ENCODE data around the gene TMEM43. TPM values are rescaled to one million over a fixed set of nuclear protein-coding genes. Genes with fewer than 3 reads are reported as not detected.
"Not testable (repeated sequence)": the region's sequence is repeated elsewhere in the genome, so short reads cannot be mapped to it uniquely, and the experiment has no call there.

The TMEM43 gene
- total RNA-seq (2012; rRNA removed), result 88.0 and 97.6 TPM in 2 replicates

- H3K36me3 ChIP-seq (ENCODE audit: insufficient read depth, low read length), result peaks cover 43% of the 10 kb centered on the region
Observed at GRCh38 chr3:14124615-14125192, at the start of gene TMEM43, which contains the start of gene CHCHD4. TSS of gene TMEM43 (plus strand) at chr3:14125052. CDS start at chr3:14125194, 142 bp downstream. TSS of gene CHCHD4 (minus strand) at chr3:14124870. CDS start at chr3:14124676, 194 bp downstream.

GRCh38 chr3:14075233-14075632 lies 49.6 kb upstream of the TMEM43 start:
- not testable (repeated sequence) for H3K27me3 ChIP-seq (ENCODE audit: control insufficient read depth, insufficient read depth, low read length); H3K9me3 ChIP-seq (replicated peaks; ENCODE audit: low read length); H3K4me1 ChIP-seq (ENCODE audit: control insufficient read depth, insufficient read depth, low read length); H3K4me3 ChIP-seq (ENCODE audit: low read length); H3K36me3 ChIP-seq (ENCODE audit: insufficient read depth, low read length); H3K9ac ChIP-seq (ENCODE audit: low read depth, low read length); H3K4me2 ChIP-seq (ENCODE audit: low read length)

More at GRCh38 chr3:14124615-14125192, at the start of gene TMEM43, which contains the start of gene CHCHD4:
- H3K27me3 ChIP-seq (ENCODE audit: control insufficient read depth, insufficient read depth, low read length), result no peaks in the 10 kb centered on the region
- H3K4me3 ChIP-seq (ENCODE audit: low read length), result peak within 1 kb of the TSS; percentile 97
- peaks cover 24% of the 10 kb centered on the region for H3K4me1 ChIP-seq (ENCODE audit: control insufficient read depth, insufficient read depth, low read length)
- H3K9ac ChIP-seq (ENCODE audit: low read depth, low read length), result peak within 1 kb of the TSS; percentile 99
- H3K4me2 ChIP-seq (ENCODE audit: low read length), result peak within 1 kb of the TSS; percentile 97
- H3K9me3 ChIP-seq (replicated peaks; ENCODE audit: low read length), result no peaks in the 10 kb centered on the region

- Histone ChIP-seq H3K4me2 (ENCODE audit: low read length) (no peak overlapping the region), H3K4me3 (ENCODE audit: low read length) (no peak overlapping the region)
Observed at GRCh38 chr3:14077310-14077709, 47.5 kb upstream of the TMEM43 start.

GRCh38 chr3:14082108-14082657 lies 42.7 kb upstream of the TMEM43 start:
- H3K9me3 ChIP-seq (replicated peaks; ENCODE audit: low read length), result no peaks in the 10 kb centered on the region
- H3K9ac ChIP-seq (ENCODE audit: low read depth, low read length), result no peak overlapping the region
- no peaks in the 10 kb centered on the region for H3K27me3 ChIP-seq (ENCODE audit: control insufficient read depth, insufficient read depth, low read length)

More at GRCh38 chr3:14077310-14077709, 47.5 kb upstream of the TMEM43 start:
- no peak overlapping the region for H3K9ac ChIP-seq (ENCODE audit: low read depth, low read length)
- H3K4me1 ChIP-seq (ENCODE audit: control insufficient read depth, insufficient read depth, low read length), result no peaks in the 10 kb centered on the region
- H3K36me3 ChIP-seq (ENCODE audit: insufficient read depth, low read length), result no peaks in the 10 kb centered on the region
- H3K9me3 ChIP-seq (replicated peaks; ENCODE audit: low read length), result no peaks in the 10 kb centered on the region
- H3K27me3 ChIP-seq (ENCODE audit: control insufficient read depth, insufficient read depth, low read length), result no peaks in the 10 kb centered on the region

GRCh38 chr3:14087461-14087860 lies 37.4 kb upstream of the TMEM43 start:
- not testable (repeated sequence) for H3K4me2 ChIP-seq (ENCODE audit: low read length); H3K36me3 ChIP-seq (ENCODE audit: insufficient read depth, low read length); H3K9ac ChIP-seq (ENCODE audit: low read depth, low read length); H3K27me3 ChIP-seq (ENCODE audit: control insufficient read depth, insufficient read depth, low read length); H3K4me1 ChIP-seq (ENCODE audit: control insufficient read depth, insufficient read depth, low read length); H3K4me3 ChIP-seq (ENCODE audit: low read length); H3K9me3 ChIP-seq (replicated peaks; ENCODE audit: low read length)

More at GRCh38 chr3:14082108-14082657, 42.7 kb upstream of the TMEM43 start:
- Histone ChIP-seq H3K4me3 (ENCODE audit: low read length) (no peak overlapping the region), H3K4me1 (ENCODE audit: control insufficient read depth, insufficient read depth, low read length) (no peaks in the 10 kb centered on the region), H3K36me3 (ENCODE audit: insufficient read depth, low read length) (no peaks in the 10 kb centered on the region), H3K4me2 (ENCODE audit: low read length) (no peak overlapping the region)

- not testable (repeated sequence) for H3K4me3 ChIP-seq (ENCODE audit: low read length)
Observed at GRCh38 chr3:14091959-14092358, 32.9 kb upstream of the TMEM43 start.

GRCh38 chr3:14092464-14092863 lies 32.4 kb upstream of the TMEM43 start:
- Histone ChIP-seq H3K27me3 (ENCODE audit: control insufficient read depth, insufficient read depth, low read length) (no peaks in the 10 kb centered on the region), H3K36me3 (ENCODE audit: insufficient read depth, low read length) (no peaks in the 10 kb centered on the region), H3K4me2 (ENCODE audit: low read length) (no peak overlapping the region), H3K4me1 (ENCODE audit: control insufficient read depth, insufficient read depth, low read length) (no peaks in the 10 kb centered on the region), H3K4me3 (ENCODE audit: low read length) (no peak overlapping the region), H3K9me3 (replicated peaks; ENCODE audit: low read length) (no peaks in the 10 kb centered on the region), H3K9ac (ENCODE audit: low read depth, low read length) (no peak overlapping the region)

More at GRCh38 chr3:14091959-14092358, 32.9 kb upstream of the TMEM43 start:
- H3K27me3 ChIP-seq (ENCODE audit: control insufficient read depth, insufficient read depth, low read length); H3K9ac ChIP-seq (ENCODE audit: low read depth, low read length); H3K9me3 ChIP-seq (replicated peaks; ENCODE audit: low read length); H3K36me3 ChIP-seq (ENCODE audit: insufficient read depth, low read length); H3K4me2 ChIP-seq (ENCODE audit: low read length); H3K4me1 ChIP-seq (ENCODE audit: control insufficient read depth, insufficient read depth, low read length): not testable (repeated sequence)

- Histone ChIP-seq H3K9ac (ENCODE audit: low read depth, low read length) (no peak overlapping the region), H3K4me2 (ENCODE audit: low read length) (no peak overlapping the region), H3K4me3 (ENCODE audit: low read length) (no peak overlapping the region), H3K36me3 (ENCODE audit: insufficient read depth, low read length) (no peaks in the 10 kb centered on the region), H3K4me1 (ENCODE audit: control insufficient read depth, insufficient read depth, low read length) (no peaks in the 10 kb centered on the region), H3K27me3 (ENCODE audit: control insufficient read depth, insufficient read depth, low read length) (no peaks in the 10 kb centered on the region), H3K9me3 (replicated peaks; ENCODE audit: low read length) (no peaks in the 10 kb centered on the region)
Observed at GRCh38 chr3:14093831-14094230, 31.0 kb upstream of the TMEM43 start.

- Histone ChIP-seq H3K36me3 (ENCODE audit: insufficient read depth, low read length) (no peaks in the 10 kb centered on the region), H3K9ac (ENCODE audit: low read depth, low read length) (no peak overlapping the region), H3K4me2 (ENCODE audit: low read length) (no peak overlapping the region), H3K9me3 (replicated peaks; ENCODE audit: low read length) (no peaks in the 10 kb centered on the region), H3K27me3 (ENCODE audit: control insufficient read depth, insufficient read depth, low read length) (no peaks in the 10 kb centered on the region), H3K4me3 (ENCODE audit: low read length) (no peak overlapping the region), H3K4me1 (ENCODE audit: control insufficient read depth, insufficient read depth, low read length) (no peaks in the 10 kb centered on the region)
Observed at GRCh38 chr3:14096742-14097141, 28.1 kb upstream of the TMEM43 start.

GRCh38 chr3:14097616-14098391 lies 27.0 kb upstream of the TMEM43 start:
- H3K36me3 ChIP-seq (ENCODE audit: insufficient read depth, low read length), result no peaks in the 10 kb centered on the region
- H3K27me3 ChIP-seq (ENCODE audit: control insufficient read depth, insufficient read depth, low read length), result no peaks in the 10 kb centered on the region
- no peak overlapping the region for H3K4me2 ChIP-seq (ENCODE audit: low read length)
- no peaks in the 10 kb centered on the region for H3K9me3 ChIP-seq (replicated peaks; ENCODE audit: low read length)
- H3K9ac ChIP-seq (ENCODE audit: low read depth, low read length), result no peak overlapping the region
- H3K4me1 ChIP-seq (ENCODE audit: control insufficient read depth, insufficient read depth, low read length), result no peaks in the 10 kb centered on the region
- no peak overlapping the region for H3K4me3 ChIP-seq (ENCODE audit: low read length)

- H3K4me1 ChIP-seq (ENCODE audit: control insufficient read depth, insufficient read depth, low read length); H3K27me3 ChIP-seq (ENCODE audit: control insufficient read depth, insufficient read depth, low read length); H3K9me3 ChIP-seq (replicated peaks; ENCODE audit: low read length); H3K4me3 ChIP-seq (ENCODE audit: low read length); H3K4me2 ChIP-seq (ENCODE audit: low read length); H3K9ac ChIP-seq (ENCODE audit: low read depth, low read length): not testable (repeated sequence)
- peaks cover 18% of the 10 kb centered on the region for H3K36me3 ChIP-seq (ENCODE audit: insufficient read depth, low read length)
Observed at GRCh38 chr3:14109821-14110220, 15.0 kb upstream of the TMEM43 start.
